ENCODE measurements around the gene RASL10A.

DNA sequence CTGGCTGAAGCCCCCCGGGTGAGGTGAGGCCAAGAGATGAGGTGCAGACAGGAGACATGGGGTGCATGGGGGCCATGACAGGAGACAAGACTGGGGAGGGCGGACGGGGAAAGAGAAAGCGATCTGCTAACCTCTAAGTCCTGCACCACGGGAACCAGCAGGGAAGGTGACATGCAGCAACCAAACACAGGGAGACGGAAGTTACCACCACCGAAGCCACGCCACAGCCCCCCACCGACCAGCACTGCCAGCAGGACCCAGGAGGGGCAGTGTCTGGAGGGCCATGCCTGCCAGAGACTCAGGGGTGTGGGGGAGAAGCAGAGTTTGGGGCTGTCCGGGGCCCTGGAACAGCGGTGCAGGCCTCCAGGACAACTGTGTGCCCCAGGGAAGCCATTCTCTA is 14.1 kb upstream of the RASL10A start:
- no peak for TF ChIP-seq THRAP3 (IDR thresholded peaks at IDR 0.05; ENCODE audit: borderline replicate concordance)
- TF ChIP-seq U2AF1 (optimal IDR thresholded peaks at IDR 0.05; ENCODE audit: low read depth, low read length), result no peak
- TF ChIP-seq, protein P1, sequence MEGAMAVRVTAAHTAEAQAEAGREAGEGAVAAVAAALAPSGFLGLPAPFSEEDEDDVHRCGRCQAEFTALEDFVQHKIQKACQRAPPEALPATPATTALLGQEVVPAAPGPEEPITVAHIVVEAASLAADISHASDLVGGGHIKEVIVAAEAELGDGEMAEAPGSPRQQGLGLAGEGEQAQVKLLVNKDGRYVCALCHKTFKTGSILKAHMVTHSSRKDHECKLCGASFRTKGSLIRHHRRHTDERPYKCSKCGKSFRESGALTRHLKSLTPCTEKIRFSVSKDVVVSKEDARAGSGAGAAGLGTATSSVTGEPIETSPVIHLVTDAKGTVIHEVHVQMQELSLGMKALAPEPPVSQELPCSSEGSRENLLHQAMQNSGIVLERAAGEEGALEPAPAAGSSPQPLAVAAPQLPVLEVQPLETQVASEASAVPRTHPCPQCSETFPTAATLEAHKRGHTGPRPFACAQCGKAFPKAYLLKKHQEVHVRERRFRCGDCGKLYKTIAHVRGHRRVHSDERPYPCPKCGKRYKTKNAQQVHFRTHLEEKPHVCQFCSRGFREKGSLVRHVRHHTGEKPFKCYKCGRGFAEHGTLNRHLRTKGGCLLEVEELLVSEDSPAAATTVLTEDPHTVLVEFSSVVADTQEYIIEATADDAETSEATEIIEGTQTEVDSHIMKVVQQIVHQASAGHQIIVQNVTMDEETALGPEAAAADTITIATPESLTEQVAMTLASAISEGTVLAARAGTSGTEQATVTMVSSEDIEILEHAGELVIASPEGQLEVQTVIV (CRISPR knock-in tag; IDR thresholded peaks at IDR 0.05; ENCODE audit: borderline replicate concordance), result no peak
- TF ChIP-seq MCM2 (IDR thresholded peaks at IDR 0.05; ENCODE audit: low read depth), result no peak

All from K562 (cell line).